KMS-11 (cell line): ENCODE measurements around the gene RAI1.

Experiments used
- H2AFZ ChIP-seq: fragments of 200-600 bp; sonication (generic); 2 replicates; pipeline ENCODE4 v1.6.1; 2016; ENCODE audit warnings: antibody characterized with exemption, mixed run types, low read depth
- H3K27ac ChIP-seq: fragments of 200-600 bp; sonication (generic); 2 replicates; pipeline ENCODE4 v1.6.1; 2016; ENCODE audit warnings: mild to moderate bottlenecking, mixed run types
- H3K27me3 ChIP-seq: fragments of 200-600 bp; sonication (generic); 2 replicates; pipeline ENCODE4 v1.6.1; 2017; ENCODE audit warnings: mild to moderate bottlenecking, low read depth, mixed run types, moderate library complexity; ENCODE audit not compliant: insufficient read depth
- H3K36me3 ChIP-seq: fragments of 200-600 bp; sonication (generic); 2 replicates; pipeline ENCODE4 v1.6.1; 2017; ENCODE audit warnings: mild to moderate bottlenecking, mixed run types; ENCODE audit not compliant: insufficient read depth
- H3K4me1 ChIP-seq: fragments of 200-600 bp; sonication (generic); 2 replicates; pipeline ENCODE4 v1.6.1; 2016; ENCODE audit warnings: mild to moderate bottlenecking, low read depth, mixed run types; ENCODE audit not compliant: poor library complexity, severe bottlenecking
- H3K4me2 ChIP-seq: fragments of 200-600 bp; sonication (generic); 2 replicates; pipeline ENCODE4 v1.7.0; 2016; ENCODE audit warnings: mild to moderate bottlenecking, mixed run types
- H3K4me3 ChIP-seq: fragments of 200-600 bp; sonication (generic); IDR thresholded peaks from 2 replicates; pipeline ENCODE4 v1.6.1; 2017; ENCODE audit warnings: low read depth, low read length, mixed read lengths; ENCODE audit not compliant: insufficient read depth
- H3K79me2 ChIP-seq: fragments of 200-600 bp; sonication (generic); 2 replicates; pipeline ENCODE4 v1.6.1; 2016; ENCODE audit warnings: low read depth, mixed run types; ENCODE audit not compliant: insufficient read depth
- H3K9ac ChIP-seq: fragments of 200-600 bp; sonication (generic); 2 replicates; pipeline ENCODE4 v1.6.1; 2016; ENCODE audit warnings: mild to moderate bottlenecking, mixed run types
- H4K20me1 ChIP-seq: fragments of 200-600 bp; sonication (generic); 2 replicates; pipeline ENCODE4 v1.6.1; 2016; ENCODE audit warnings: mild to moderate bottlenecking, mixed run types; ENCODE audit not compliant: insufficient read depth
- TF ChIP-seq, protein P1 (sequence below): fragments of 200-600 bp; sonication (generic); conservative IDR thresholded peaks from 2 replicates; pipeline ENCODE4 v1.6.1; 2017; ENCODE audit warnings: low read depth, mild to moderate bottlenecking, antibody characterized with exemption, low read length, moderate library complexity, mixed read lengths

Gene RAI1

DNA sequence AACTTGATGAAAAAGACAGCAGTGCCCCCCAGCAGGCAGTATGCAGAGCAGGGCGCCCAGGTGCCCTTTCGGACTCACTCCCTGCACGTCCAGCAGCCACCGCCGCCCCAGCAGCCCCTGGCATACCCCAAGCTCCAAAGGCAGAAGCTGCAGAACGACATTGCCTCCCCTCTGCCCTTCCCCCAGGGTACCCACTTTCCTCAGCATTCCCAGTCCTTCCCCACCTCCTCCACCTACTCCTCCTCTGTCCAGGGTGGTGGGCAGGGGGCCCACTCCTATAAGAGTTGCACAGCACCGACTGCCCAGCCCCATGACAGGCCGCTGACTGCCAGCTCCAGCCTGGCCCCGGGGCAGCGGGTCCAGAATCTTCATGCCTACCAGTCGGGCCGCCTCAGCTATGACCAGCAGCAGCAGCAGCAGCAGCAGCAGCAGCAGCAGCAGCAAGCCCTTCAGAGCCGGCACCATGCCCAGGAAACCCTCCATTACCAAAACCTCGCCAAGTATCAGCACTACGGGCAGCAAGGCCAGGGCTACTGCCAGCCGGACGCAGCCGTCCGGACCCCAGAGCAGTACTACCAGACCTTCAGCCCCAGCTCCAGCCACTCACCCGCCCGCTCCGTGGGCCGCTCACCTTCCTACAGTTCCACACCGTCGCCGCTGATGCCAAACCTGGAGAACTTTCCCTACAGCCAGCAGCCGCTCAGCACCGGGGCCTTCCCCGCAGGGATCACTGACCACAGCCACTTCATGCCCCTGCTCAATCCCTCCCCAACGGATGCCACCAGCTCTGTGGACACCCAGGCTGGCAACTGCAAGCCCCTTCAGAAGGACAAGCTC lies 112.3 kb downstream of the RAI1 start:
- no peaks in the 10 kb centered on the region for H3K27me3 ChIP-seq
- no peak overlapping the region for H3K9ac ChIP-seq
- H3K4me3 ChIP-seq, result no peak overlapping the region
- no peaks in the 10 kb centered on the region for H4K20me1 ChIP-seq
- H3K79me2 ChIP-seq, result no peaks in the 10 kb centered on the region
- no peak overlapping the region for H3K27ac ChIP-seq
- TF ChIP-seq, protein P1, sequence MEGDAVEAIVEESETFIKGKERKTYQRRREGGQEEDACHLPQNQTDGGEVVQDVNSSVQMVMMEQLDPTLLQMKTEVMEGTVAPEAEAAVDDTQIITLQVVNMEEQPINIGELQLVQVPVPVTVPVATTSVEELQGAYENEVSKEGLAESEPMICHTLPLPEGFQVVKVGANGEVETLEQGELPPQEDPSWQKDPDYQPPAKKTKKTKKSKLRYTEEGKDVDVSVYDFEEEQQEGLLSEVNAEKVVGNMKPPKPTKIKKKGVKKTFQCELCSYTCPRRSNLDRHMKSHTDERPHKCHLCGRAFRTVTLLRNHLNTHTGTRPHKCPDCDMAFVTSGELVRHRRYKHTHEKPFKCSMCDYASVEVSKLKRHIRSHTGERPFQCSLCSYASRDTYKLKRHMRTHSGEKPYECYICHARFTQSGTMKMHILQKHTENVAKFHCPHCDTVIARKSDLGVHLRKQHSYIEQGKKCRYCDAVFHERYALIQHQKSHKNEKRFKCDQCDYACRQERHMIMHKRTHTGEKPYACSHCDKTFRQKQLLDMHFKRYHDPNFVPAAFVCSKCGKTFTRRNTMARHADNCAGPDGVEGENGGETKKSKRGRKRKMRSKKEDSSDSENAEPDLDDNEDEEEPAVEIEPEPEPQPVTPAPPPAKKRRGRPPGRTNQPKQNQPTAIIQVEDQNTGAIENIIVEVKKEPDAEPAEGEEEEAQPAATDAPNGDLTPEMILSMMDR, result no peak
- H2AFZ ChIP-seq, result no peak overlapping the region
- peaks cover 6% of the 10 kb centered on the region for H3K4me1 ChIP-seq
- H3K4me2 ChIP-seq, result no peak overlapping the region
- no peaks in the 10 kb centered on the region for H3K36me3 ChIP-seq

DNA sequence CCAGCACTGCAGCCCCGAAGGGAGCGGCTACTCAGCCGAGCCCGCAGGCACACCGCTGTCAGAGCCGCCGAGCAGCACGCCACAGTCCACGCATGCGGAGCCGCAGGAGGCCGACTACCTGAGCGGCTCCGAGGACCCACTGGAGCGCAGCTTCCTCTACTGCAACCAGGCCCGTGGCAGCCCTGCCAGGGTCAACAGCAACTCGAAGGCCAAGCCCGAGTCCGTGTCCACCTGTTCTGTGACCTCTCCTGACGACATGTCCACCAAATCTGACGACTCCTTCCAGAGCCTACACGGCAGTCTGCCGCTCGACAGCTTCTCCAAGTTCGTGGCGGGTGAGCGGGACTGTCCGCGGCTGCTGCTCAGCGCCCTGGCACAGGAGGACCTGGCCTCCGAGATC lies 113.1 kb downstream of the RAI1 start:
- Histone ChIP-seq H4K20me1 (no peaks in the 10 kb centered on the region), H3K79me2 (no peaks in the 10 kb centered on the region), H3K27me3 (no peaks in the 10 kb centered on the region), H3K4me1 (peaks cover 4% of the 10 kb centered on the region), H2AFZ (no peak overlapping the region), H3K4me3 (no peak overlapping the region), H3K9ac (no peak overlapping the region), H3K4me2 (no peak overlapping the region), H3K36me3 (no peaks in the 10 kb centered on the region), H3K27ac (no peak overlapping the region)
- TF ChIP-seq, protein P1, result no peak

DNA sequence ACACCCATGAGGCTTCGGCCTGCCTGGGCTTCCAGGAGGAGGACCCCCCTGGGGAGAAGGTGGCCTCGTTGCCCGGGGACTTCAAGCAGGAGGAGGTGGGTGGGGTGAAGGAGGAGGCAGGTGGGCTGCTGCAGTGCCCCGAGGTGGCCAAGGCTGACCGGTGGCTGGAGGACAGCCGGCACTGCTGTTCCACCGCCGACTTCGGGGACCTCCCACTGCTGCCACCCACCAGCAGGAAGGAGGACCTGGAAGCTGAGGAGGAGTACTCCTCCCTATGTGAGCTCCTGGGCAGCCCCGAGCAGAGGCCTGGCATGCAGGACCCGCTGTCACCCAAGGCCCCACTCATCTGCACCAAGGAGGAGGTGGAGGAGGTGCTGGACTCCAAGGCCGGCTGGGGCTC lies 114.0 kb downstream of the RAI1 start:
- no peak overlapping the region for H3K27ac ChIP-seq
- H3K79me2 ChIP-seq, result no peaks in the 10 kb centered on the region

DNA sequence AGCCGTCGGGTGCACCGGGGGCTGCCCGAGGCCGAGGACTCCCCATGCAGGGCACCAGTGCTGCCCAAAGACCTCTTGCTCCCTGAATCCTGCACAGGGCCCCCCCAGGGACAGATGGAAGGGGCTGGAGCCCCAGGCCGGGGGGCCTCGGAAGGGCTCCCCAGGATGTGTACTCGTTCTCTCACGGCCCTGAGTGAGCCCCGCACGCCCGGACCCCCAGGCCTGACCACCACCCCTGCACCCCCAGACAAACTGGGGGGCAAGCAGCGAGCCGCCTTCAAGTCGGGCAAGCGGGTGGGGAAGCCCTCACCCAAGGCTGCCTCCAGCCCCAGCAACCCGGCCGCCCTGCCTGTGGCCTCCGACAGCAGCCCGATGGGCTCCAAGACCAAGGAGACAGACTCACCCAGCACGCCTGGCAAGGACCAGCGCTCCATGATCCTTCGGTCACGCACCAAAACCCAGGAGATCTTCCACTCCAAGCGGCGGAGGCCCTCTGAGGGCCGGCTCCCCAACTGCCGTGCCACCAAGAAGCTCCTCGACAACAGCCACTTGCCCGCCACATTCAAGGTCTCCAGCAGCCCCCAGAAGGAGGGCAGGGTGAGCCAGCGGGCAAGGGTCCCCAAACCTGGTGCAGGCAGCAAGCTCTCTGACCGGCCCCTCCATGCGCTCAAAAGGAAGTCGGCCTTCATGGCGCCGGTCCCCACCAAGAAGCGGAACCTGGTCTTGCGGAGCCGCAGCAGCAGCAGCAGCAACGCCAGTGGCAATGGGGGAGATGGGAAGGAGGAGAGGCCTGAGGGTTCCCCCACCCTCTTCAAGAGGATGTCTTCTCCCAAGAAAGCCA lies 114.9 kb downstream of the RAI1 start:
- H4K20me1 ChIP-seq, result no peaks in the 10 kb centered on the region
- TF ChIP-seq, protein P1, result no peak

More for the DNA sequence above, 114.0 kb downstream of the RAI1 start:
- no peak overlapping the region for H3K4me2 ChIP-seq
- H3K9ac ChIP-seq, result no peak overlapping the region
- TF ChIP-seq, protein P1, result no peak
- H4K20me1 ChIP-seq, result no peaks in the 10 kb centered on the region
- H3K27me3 ChIP-seq, result no peaks in the 10 kb centered on the region
- H3K4me3 ChIP-seq, result no peak overlapping the region
- H2AFZ ChIP-seq, result no peak overlapping the region
- H3K36me3 ChIP-seq, result no peaks in the 10 kb centered on the region
- H3K4me1 ChIP-seq, result no peaks in the 10 kb centered on the region

More for the DNA sequence above, 114.9 kb downstream of the RAI1 start:
- Histone ChIP-seq H3K36me3 (no peaks in the 10 kb centered on the region), H3K4me2 (no peak overlapping the region), H3K79me2 (no peaks in the 10 kb centered on the region), H2AFZ (no peak overlapping the region), H3K4me3 (no peak overlapping the region), H3K9ac (no peak overlapping the region), H3K4me1 (no peaks in the 10 kb centered on the region), H3K27ac (no peak overlapping the region), H3K27me3 (no peaks in the 10 kb centered on the region)
